K562 (cell line): ENCODE data around the gene FBXL13. TPM values are rescaled to one million over a fixed set of nuclear protein-coding genes. Genes with fewer than 3 reads are reported as not detected.

Source experiments
- ATF7 ChIP-seq: fragments of 450-650 bp; IDR thresholded peaks from 2 replicates; pipeline ENCODE4 v1.7.1; 2014; ENCODE audit warnings: mild to moderate bottlenecking, moderate library complexity
- NFATC3 ChIP-seq: fragments of 450-650 bp; IDR thresholded peaks from 2 replicates; pipeline ENCODE4 v1.6.1; 2017; ENCODE audit warnings: mild to moderate bottlenecking
- USF2 ChIP-seq: sonication (generic); formaldehyde crosslinking; IDR thresholded peaks from 2 replicates; pipeline ENCODE4 v1.5.0; 2020; ENCODE audit warnings: missing genetic modification reagents
- ZBTB40 ChIP-seq, 2 experiments: fragments of 450-650 bp in 1 of 2; sonication (generic) in 1 of 2; formaldehyde crosslinking in 1 of 2; IDR thresholded peaks; 2 replicates each; pipeline versions ENCODE4 v1.7.1 to v1.9.0; 2016 to 2022; ENCODE audit warnings: inconsistent platforms in 1 of 2, mild to moderate bottlenecking in 1 of 2, missing genetic modification reagents in 1 of 2
- ZHX1 ChIP-seq: fragments of 150-350 bp; conservative IDR thresholded peaks from 2 replicates; pipeline ENCODE4 v1.6.1; 2014; ENCODE audit warnings: low read length
- ZNF316 ChIP-seq: fragments of 450-650 bp; IDR thresholded peaks from 2 replicates; pipeline ENCODE4 v1.6.1; 2016
- polyA plus RNA-seq, 8 experiments: library from polyadenylated mRNA; depleted of rRNA in 4 of 8; stranded (reverse) in 5 of 8; unstranded in 3 of 8; fragments of >200 nt; fragmentation: Nextera tagmentation in 2 of 8; fragmentation: Illumina TruSeq in 1 of 8; extraction: Ambion mirVana in 2 of 8; extraction: Trizol in 1 of 8; gene quantifications; 2 replicates each; pipeline versions ENCODE4 v1.2.1 to v1.2.3, GENCODE V29; 2011 to 2014; ENCODE audit warnings: inconsistent platforms in 1 of 8, missing spikeins in 1 of 8
- total RNA-seq, 7 experiments: library from RNA; depleted of rRNA in 6 of 7; stranded (reverse); fragments of >200 nt in 6 of 7; fragmentation: Illumina TruSeq in 2 of 7; extraction: Trizol in 2 of 7; gene quantifications; 2 replicates each; pipeline versions ENCODE4 v1.2.1 to v1.2.3, GENCODE V29; 2011 to 2021; ENCODE audit warnings: low replicate concordance in 1 of 7
- TF ChIP-seq, protein P1 (sequence below): fragments of 450-650 bp; IDR thresholded peaks from 2 replicates; pipeline ENCODE4 v1.6.1; 2017; ENCODE audit warnings: mild to moderate bottlenecking, moderate library complexity

The FBXL13 gene
- total and polyA plus RNA-seq, 9 of the 15 experiments (the other 6 are each of a cell fraction or from before 2014, with no cell fraction given): 16.3 to 55.0 (median 25.4) TPM

- TF ChIP-seq ZBTB40 (IDR thresholded peaks at IDR 0.05) (peak; percentile 47; the same call in 1 of the 2 replicates), ZBTB40 (CRISPR knock-in tag; IDR thresholded peaks at IDR 0.05) (no peak), USF2 (CRISPR knock-in tag) (no peak), ZNF316 (peak; percentile 8; the same call in 1 of the 2 replicates), ATF7 (no peak), ZHX1 (no peak), NFATC3 (0 out of 2 replicates have a peak, but pooled peaks have one; percentile 53)
- TF ChIP-seq, protein P1, sequence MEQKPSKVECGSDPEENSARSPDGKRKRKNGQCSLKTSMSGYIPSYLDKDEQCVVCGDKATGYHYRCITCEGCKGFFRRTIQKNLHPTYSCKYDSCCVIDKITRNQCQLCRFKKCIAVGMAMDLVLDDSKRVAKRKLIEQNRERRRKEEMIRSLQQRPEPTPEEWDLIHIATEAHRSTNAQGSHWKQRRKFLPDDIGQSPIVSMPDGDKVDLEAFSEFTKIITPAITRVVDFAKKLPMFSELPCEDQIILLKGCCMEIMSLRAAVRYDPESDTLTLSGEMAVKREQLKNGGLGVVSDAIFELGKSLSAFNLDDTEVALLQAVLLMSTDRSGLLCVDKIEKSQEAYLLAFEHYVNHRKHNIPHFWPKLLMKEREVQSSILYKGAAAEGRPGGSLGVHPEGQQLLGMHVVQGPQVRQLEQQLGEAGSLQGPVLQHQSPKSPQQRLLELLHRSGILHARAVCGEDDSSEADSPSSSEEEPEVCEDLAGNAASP: 0 out of 2 replicates have a peak, but pooled peaks have one; percentile 15
Observed at GRCh38 chr7:102993718-102994029, 80.9 kb downstream of the FBXL13 start (continued).
